Ureter (tissue), 1 donor: ENCODE data around the gene ITPR1. TPM values are rescaled to one million over a fixed set of nuclear protein-coding genes. Genes with fewer than 3 reads are reported as not detected.
A peak's percentile ranks its signal among the peaks of the same experiment; 100 is the strongest.
"Not testable (repeated sequence)": the region's sequence is repeated elsewhere in the genome, so short reads cannot be mapped to it uniquely, and the experiment has no call there.

Experiments
- DNase-seq: peaks from one replicate; pipeline ENCODE4 v3.0.0-alpha.2; 2020; ENCODE audit warnings: low spot score
- total RNA-seq: library from RNA; stranded (reverse); gene quantifications from one replicate; pipeline ENCODE4 v1.2.4, GENCODE V29; 2023
- donor health status: DM: yes; HTN: yes; CAD: no.

ITPR1 gene
- total RNA-seq = 98.1 TPM

DNA sequence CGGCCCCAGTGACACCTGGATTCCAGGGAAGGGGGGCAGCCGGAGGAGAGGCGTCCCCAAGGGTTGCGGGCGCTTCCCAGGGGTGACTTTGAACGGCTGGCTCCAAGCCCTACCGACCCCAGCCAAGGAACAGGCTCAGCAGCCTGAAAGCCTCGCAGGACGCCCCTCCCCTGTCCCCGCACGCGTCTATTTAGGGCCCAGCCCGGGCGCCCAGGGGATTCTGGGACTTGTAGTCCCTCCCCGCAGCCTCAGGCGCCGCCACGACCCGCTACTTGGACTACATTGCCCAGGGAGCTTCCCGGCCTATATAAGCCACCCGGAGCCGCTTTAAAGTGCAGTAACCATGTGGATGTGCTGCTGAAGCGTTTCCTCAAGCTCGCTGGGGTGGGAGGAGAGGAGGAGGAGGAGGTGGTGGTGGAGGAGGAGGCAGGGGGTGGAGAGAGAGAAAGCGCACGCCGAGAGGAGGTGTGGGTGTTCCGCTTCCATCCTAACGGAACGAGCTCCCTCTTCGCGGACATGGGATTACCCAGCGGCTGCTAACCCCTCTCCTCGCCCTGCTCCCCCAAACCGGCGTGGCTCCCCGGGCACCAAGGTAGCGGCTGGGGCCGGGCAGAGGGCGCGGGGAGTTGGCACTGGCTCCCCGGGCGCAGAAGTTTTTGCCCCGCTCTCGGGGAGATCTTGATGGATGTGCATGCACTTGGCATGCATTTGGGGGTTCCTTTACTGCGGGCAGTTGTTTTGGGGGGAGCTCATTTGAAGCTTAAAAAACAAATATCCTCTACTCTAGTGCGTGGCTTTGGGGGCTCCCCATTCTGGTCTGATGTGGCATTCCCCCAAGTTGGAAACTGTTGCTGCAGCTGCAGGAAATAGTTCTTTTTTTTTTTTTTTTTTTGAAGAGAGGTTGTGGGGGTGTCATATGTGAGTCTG is at the start of gene ITPR1:
Gene ITPR1, plus strand, starts transcription at position 335 of the 927 bp plus-strand sequence. CDS start 23,144 bp downstream, outside the sequence.
- peak; percentile 99 for DNase-seq

DNA sequence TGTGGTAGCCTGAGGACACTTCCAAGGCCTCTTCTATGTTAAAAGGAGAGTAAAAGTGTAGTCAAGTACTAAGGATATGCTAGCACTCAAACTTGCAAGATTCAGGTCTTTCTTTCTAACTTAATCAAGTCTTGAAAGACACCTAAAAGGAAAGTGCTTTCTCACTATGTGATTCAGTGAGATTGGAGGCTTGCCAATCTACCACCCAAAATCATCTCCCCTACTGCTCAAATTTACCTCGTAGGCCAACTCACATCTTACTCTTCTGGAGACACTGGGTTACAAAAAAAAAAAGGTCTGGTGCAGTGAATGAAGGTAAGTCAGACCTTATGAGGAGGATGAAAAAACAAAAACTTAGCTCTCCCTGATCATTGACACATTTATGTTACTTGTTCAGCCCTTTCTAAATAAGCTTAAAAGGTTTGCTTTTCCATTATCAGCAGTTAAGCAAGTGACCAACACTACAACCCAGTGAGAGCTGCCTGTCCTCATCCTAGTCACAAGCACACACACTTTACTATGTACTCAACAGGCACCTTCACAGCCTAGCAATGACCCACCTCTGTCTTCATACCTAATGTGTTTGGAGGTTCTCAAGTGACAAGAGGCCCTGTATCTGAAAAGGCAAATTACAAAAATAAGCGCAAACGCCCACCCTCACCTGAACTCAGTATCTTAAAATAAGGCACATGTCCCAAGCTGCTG is 45.7 kb upstream of the ITPR1 start:
- DNase-seq = no peak

DNA sequence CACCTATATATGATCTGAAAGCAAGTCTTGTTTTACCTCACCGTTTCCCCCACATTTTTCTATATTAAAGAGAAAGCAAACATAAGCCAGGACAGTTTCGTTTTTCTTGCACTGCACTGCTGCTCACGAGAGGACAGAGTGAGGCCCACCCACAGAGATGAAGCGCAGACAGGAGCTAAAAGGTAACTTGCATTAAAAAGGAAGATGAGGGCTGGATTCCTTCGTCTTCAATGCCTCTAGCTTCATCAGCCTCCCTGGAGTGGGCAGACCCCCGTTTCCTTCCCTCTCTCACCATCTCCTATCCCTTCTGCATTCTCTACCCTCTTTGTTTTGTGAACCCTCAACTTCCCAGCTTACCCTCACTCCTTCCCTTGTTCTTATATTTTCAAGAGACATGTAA is 45.0 kb upstream of the ITPR1 start:
- DNase-seq = no peak

DNA sequence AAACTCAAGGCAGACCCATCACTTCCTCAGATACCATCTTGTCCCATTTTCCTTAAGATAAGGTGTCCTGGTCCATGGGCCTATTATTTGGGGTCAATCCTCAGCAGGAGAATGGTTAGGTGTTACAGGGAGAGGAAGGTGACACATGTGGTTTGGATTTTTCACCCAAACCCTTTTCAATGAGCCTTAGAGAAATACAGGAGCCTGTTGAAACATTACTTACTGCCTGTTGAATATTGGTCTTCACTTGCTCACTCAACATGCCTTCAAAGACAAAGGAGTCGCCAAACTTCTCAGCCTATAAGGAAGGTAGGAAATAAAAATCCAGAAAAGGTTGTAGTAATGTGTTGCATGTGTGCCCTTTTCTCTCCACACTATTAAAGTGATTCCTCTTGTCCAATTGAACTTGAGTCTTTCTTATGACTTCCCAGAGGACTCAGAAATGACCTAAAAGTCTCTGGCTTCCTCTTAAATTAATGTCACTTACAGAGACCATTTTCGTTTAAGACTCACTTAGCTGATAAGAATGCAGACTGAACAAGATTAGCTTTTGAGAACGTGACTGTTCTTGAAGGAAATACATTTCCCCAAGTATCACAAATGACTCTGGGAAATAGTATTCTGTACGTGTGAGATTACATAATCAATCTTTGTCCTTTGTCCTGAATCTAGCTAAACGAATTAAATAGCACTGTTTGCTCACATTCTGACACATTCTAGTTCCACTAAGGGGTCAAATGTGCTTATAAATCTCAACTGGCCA is 43.9 kb upstream of the ITPR1 start:
- DNase-seq = no peak

DNA sequence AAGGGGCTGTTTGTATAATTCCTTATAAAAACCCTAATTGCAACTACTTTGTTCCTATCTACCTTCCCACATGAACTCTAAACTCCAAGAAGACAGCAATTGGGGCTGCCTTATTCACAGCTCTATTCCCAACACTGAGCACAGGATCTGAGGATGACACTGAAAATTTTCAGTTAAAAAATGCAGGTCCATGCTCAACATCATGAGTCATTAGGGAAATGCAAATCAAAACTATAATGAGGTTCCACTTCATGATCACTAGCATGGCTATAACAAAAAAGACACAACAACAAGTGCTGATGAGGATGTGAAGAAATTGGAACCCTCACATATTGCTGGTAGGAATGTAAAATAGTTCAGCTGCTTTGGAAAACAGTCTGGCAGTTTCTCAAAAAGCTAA is 39.0 kb upstream of the ITPR1 start:
- DNase-seq = no peak

DNA sequence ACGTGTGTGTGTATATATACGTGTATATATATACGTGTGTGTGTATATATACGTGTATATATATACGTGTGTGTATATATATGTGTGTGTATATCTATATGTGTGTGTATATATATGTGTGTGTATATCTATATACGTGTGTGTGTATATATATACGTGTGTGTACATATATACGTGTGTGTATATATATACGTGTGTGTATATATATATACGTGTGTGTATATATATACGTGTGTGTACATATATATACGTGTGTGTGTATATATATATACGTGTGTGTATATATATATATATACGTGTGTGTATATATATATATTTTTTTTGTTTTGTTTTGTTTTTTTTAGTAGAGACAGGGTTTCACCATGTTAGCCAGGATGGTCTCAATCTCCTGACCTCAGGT is 36.4 kb upstream of the ITPR1 start:
- not testable (repeated sequence) for DNase-seq

DNA sequence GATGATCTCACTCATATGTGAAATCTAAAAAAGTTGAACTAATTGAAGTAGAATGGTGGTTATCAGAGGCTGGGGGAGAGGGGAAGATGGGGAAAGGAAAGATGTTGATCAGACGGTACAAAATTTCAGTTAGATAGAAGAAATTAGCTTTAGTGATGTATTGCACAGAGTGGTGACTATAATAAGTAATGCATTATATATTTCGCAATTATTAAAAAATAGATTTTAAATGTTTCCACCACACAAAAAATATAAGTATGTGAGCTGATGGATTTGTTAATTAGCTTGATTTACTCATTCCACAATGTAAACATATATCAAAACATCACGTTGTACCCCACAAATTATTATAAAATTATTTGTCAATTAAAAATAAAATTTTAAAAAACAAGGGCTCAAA is 34.2 kb upstream of the ITPR1 start:
- DNase-seq = no peak

DNA sequence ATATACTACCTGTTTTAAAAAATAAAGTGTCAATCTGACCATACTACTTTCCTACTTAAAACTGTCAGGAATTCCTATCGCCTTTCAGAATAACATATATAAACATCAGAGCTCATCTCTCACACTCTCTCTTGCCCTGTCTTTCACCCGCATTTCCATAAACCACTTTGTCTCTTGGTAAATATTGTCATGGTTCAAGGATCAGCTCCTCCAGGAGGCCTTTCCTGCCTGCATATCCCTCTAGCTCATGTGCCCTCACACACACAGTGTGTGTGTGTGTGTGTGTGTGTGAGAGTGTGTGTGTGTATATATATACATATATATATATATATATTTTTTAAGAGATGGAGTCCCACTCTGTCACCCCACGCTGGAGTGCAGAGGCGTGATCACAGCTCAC is 32.8 kb upstream of the ITPR1 start:
- no peak for DNase-seq

DNA sequence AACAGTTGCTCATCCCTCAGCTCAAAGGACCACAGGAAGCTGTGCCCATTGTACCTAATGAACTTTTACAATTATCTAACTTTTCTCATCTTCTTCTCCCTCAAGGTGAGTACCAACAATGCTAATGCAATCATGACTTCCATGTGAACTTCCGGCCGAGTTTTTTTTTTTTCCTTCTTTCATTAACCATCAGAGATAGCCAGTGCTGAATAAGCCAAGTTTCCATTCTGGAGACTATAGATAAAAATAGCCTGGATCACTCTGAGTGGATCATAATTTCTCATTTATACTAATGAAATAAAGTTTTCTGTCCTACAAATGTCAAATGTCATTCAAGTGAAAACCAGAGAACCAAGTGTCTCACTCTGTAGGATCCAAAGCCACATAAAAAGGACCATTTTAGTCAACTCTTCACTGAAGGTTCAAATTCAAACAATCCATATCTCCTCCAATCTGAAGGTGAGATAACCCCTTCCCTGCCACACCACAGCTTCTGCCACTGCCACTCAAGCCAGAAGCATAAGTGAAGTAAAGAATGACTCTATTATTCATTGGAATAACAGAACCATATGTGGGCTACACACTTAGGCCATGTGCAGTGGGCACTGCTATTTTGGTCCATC is 31.6 kb upstream of the ITPR1 start:
- no peak for DNase-seq

DNA sequence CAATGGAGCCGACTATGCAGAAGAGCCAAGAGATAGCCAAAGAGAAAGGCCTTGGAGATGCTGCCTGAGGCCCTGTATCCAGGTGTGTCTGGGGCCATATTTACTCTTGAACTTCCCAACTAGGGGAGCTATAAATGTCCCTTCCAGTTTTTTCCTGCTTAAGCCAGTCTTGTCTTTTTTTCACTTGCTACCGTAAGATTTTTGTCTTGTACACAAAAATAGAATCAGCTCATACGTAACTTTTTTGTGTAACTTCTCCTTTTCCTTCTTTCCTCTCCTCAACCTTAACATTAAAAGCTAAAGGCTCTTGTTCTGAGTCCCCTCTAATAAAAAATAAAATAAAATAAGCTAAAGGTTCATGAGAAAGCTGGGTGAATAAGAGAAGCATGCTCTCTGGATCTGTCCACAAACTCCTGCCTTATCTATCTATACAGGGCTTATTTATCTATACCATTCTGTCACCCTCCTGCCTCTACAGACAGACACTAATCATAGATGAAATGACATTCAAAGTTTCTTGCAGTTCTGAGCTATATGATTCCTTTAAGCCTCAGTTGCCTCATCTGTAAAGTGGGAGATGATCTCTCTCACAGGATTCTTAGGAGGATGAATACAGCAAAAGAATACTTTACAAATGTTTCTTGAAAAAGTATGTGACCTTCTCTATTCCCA is 30.6 kb upstream of the ITPR1 start:
- no peak for DNase-seq

DNA sequence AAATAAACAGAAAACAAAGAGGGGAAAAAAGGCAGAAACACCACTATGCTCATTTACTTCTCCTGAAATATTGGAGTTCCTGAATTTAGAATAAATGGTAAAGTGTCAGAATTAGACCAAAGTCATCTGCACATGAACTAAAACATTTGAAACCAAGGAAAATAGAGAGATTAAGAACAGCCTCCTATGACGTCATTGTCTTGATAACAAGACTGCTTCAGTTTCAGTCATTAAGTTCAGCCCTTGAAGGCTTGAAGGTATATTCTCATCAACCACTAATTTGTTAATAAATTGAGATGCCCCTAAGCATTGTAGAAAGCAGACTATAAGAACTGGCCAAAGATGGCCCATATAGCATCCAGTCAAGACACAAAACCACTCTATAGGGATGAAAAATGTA is 28.6 kb upstream of the ITPR1 start:
- no peak for DNase-seq

DNA sequence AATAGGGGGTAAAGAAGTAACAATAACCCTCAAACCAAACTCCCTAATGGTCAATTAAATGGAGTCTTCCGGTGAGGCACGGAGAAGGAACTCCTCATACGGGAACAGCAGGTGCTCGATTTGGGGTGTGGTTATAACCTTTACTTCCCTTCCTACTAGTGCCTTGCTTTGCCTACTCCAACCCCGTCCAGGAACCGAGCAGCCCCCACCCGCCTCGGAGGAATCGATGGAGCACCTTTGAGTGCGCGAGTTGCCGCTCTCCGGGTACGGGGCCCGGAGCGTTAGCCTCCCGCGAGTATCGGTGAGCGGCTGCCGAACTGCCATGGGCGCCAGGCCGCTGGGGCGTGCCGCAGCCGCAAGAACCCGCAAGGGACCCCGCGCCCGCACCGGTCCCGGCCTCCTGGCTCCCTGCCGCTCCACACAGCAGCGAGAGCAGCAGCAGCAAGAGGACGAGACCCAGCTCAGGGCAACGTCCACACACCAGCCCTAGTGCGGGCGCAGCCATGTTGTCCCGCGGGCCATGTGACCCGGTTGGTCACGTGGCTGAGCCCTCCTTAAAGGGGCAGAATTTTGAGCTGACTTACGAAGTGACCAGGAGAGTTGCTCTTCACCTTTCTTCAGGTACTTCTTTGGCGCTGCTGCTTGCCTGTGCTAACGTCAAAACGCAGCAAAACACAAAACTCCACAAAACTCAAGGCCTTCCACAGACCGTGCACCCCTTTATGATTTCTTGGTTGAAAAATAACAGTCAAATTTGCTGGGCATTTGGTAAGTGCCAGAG is 26.2 kb upstream of the ITPR1 start, which contains the start of gene SUMF1:
Gene SUMF1, minus strand, starts transcription at position 529 of the 781 bp plus-strand sequence. Its CDS starts 24 bp downstream, at position 505.
- DNase-seq = peak; percentile 78

DNA sequence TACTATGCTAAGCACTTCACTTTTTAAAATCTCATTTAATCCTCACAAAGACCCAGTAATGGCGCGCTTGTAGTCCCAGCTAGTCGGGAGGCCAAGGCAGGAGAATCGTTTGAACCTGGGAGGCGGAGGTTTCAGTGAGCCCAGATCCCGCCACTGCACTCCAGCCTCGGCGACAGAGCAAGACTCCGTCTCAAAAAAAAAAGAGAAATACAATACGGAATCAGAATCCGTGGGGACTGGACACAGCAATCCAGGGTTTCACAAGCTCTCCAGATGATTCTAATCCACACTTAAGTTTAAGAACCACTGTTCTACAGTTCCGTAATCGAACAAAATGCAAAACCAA is 25.7 kb upstream of the ITPR1 start:
- DNase-seq = no peak

DNA sequence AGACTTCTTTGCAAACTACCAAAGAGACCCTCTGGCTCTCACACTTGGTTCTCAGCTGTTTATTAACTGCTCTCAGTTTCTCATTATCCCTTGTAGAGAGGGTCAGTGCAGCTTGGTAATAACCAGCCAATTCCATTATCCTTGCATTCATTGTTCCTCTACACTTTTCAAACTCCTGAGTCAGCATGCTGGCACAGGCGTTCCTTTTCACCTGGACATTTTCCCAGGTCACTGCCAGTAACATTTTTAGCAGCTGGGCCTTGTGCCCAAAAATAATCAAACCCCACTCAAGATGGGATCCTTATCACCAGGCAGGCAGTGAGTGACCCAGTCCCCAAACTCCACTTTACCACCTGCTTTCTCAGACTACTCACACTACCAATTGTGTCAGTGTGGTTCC is 21.2 kb upstream of the ITPR1 start:
- no peak for DNase-seq

DNA sequence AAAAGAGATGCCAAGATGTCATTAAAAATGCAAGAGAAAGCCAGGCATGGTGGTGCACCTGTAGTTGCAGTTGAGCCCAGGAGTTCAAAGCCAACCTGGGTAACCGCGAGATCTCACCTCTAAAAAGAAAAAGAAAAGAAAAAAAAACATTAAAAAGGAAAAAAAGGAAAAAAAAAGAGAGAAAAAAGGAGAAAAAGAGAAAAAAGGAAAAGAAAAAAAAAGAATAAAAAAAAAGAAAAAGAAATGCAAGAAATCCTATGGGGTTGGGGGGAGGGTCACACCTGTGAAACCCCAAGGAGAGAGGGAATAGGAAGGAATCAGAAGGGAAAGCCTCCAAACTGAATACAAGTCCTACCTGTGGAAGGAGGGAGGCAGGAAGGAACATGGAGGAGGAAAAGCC is 20.8 kb upstream of the ITPR1 start:
- no peak for DNase-seq

DNA sequence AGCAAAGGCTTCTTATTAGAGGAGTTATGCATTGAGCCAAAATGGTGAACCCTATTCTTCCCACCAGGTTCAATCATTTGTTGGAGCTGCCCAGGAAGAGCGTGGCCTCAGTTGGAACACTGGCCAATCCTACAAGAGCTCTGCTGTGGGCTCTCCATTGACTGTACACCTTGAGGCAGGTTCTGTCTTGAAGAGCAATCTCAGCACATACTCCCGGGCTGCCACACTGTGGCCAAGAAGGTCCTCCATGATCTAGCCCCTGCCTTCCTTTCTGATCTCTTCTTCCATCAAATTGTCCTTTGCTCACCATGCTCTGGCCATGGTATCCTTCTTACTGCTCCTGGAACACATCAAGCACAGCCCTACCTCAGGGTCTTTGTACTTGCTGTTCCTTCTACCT is 20.4 kb upstream of the ITPR1 start:
- DNase-seq = no peak

DNA sequence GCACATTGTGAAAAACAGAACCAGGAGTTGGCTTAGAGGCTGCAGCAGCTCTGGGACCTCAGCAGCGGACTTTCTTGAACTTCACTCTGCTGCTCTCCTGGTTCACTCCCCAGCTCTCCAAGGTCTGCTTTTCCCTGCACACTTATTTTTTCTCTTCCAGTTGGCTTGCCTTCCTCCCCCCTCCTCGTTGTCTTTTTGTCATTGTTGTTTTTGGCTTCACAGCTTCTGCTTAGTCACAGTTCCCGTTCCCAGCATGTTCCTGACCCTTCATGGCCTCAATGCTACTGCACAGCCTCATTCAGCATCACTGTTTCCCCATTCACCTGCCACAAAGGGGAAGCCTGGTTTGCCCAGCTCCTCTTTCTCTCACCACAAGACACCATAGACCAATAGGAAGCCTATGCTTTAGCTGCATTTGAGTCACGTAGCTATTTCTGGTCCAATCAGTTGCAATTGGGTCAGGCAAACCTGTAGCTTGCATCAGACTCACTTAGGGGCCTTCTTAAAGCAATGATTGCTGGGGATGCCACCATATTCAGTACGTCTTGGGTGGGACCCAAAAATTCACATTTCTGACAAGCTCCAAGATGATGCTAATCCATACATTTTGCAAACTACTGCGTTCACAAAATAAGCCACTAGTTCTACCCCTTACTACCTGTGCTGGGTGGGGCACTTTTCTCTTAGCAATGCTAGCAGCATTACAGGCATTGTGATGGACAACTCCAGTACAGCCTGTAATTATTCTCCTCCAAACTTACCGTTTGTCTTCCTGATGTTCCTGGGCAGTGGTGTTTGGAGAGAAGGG is 18.3 kb upstream of the ITPR1 start:
- no peak for DNase-seq

DNA sequence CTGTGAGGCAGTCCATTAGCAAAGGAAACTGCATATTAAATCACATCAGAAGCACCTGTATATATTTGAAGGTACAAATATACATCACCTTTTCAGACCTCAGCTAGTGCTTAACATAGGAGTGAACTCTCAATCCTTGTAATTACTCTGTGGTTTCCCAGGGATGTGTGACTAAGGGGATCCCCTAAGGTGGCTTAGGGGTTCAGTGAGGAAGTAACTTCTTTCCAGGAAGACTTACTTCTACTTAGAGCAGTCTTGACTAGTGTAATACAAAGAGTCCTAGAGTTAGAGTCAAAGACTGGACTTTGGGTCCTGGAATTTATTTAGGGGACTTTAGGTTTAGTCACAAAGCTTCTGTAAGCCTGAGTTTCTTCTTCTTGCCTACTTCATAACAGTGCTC is 17.3 kb upstream of the ITPR1 start:
- no peak for DNase-seq

DNA sequence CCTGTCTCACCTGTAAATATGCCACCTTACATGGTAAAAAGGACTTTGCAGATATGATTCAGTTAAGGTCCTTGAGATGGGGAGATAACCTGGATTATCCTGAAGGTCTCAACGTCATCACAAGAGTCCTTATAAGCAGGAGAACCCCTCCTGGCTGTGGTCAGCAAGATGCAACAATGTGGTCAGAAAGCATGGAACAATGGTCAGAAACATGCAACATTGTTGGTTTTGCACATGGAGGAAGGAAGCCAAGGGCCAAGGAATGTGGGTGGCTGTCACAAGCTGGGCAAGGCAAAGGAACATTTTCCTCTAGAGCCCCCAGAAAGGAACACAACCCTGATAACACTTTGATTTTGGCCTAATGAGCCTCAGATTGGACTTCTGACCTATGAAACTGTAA is 16.7 kb upstream of the ITPR1 start:
- DNase-seq = no peak

DNA sequence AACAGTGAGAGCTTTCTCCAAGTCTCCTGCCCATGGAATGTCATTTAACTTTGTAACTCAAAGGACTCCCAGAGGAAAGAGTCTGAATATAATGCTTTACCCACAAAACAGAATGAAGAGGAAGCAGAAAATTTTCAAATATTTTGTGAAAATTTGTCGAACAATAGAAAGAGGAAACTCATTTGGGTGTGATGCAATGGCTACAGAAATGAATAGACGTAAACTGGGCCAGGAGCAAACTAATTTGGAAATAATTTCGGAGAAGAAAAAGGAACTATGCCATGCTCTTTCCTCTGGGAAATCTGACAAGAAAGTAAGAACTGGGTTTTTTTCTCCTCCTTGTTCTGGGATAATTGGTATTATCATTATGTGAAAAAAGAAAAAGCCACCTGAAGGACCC is 14.9 kb upstream of the ITPR1 start:
- DNase-seq = no peak
